ENCODE results near the gene RAB6B. TPM values are rescaled to one million over a fixed set of nuclear protein-coding genes. Genes with fewer than 3 reads are reported as not detected.

Gene RAB6B
- total and polyA plus RNA-seq, 2 experiments from 2014 or later = 1.2 to 3.9 TPM

DNA sequence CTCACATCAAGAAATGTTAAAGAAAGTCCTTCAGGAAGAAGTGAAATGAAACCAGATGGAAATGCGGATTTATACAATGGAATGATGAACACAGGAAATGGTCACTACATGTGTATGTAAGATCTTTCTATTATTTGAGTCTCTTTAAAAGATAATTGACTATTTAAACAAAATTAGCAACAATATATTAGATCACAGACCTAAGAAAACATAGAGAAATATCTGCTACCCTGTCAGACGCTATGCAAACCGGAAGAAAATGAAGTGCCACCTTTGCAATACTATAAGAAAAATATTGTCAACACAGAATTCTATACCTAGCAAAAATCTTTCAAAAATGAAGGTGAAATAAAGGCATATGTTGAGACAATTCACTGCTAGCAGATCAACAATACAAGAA is 17.2 kb downstream of the RAB6B start:
- Mint-ChIP-seq H3K27ac (no peak overlapping the region), H3K27me3 (ENCODE audit: insufficient read depth, low read depth, poor library complexity) (no peaks in the 10 kb centered on the region), H3K9me3 (peaks cover 2% of the 10 kb centered on the region; the same call in 1 of the 3 replicates), H3K36me3 (ENCODE audit: low read depth) (peaks cover 5% of the 10 kb centered on the region; the same call in 1 of the 3 replicates), H3K4me1 (0 out of 3 replicates have a peak, but pooled peaks cover under 1% of the 10 kb centered on the region), H3K4me3 (no peak overlapping the region)
- H3F3A ChIP-seq (replicated peaks; ENCODE audit: low read depth) = no peaks in the 10 kb centered on the region
- H3K4me3 ChIP-seq = no peak overlapping the region
- H3K36me3 ChIP-seq (ENCODE audit: insufficient read depth) = no peaks in the 10 kb centered on the region
- no peak overlapping the region for H3K27ac ChIP-seq (ENCODE audit: low read depth)
- ATAC-seq (no peak), DNase-seq (ENCODE audit: low spot score) (no peak)
- no peaks in the 10 kb centered on the region for H3K4me1 ChIP-seq (ENCODE audit: insufficient read depth)
- TF ChIP-seq JUNB (IDR thresholded peaks at IDR 0.05; ENCODE audit: unreplicated experiment) (no peak), ZNF331 (CRISPR knock-in tag; IDR thresholded peaks at IDR 0.05; ENCODE audit: low read depth) (no peak), CREB1 (CRISPR knock-in tag; IDR thresholded peaks at IDR 0.05; ENCODE audit: low read depth) (no peak), ZNF114 (CRISPR knock-in tag; IDR thresholded peaks at IDR 0.05) (no peak), EZH2 (IDR thresholded peaks at IDR 0.05; ENCODE audit: low read depth, unreplicated experiment) (no peak), POLR2AphosphoS5 (IDR thresholded peaks at IDR 0.05; ENCODE audit: low read depth) (no peak), NANOG (IDR thresholded peaks at IDR 0.05; ENCODE audit: borderline replicate concordance) (no peak), ZNF462 (CRISPR knock-in tag; IDR thresholded peaks at IDR 0.05) (no peak), EZH2phosphoT487 (IDR thresholded peaks at IDR 0.05; ENCODE audit: unreplicated experiment) (no peak), STAT1 (IDR thresholded peaks at IDR 0.05; ENCODE audit: unreplicated experiment) (no peak)
- TF ChIP-seq, protein P1, sequence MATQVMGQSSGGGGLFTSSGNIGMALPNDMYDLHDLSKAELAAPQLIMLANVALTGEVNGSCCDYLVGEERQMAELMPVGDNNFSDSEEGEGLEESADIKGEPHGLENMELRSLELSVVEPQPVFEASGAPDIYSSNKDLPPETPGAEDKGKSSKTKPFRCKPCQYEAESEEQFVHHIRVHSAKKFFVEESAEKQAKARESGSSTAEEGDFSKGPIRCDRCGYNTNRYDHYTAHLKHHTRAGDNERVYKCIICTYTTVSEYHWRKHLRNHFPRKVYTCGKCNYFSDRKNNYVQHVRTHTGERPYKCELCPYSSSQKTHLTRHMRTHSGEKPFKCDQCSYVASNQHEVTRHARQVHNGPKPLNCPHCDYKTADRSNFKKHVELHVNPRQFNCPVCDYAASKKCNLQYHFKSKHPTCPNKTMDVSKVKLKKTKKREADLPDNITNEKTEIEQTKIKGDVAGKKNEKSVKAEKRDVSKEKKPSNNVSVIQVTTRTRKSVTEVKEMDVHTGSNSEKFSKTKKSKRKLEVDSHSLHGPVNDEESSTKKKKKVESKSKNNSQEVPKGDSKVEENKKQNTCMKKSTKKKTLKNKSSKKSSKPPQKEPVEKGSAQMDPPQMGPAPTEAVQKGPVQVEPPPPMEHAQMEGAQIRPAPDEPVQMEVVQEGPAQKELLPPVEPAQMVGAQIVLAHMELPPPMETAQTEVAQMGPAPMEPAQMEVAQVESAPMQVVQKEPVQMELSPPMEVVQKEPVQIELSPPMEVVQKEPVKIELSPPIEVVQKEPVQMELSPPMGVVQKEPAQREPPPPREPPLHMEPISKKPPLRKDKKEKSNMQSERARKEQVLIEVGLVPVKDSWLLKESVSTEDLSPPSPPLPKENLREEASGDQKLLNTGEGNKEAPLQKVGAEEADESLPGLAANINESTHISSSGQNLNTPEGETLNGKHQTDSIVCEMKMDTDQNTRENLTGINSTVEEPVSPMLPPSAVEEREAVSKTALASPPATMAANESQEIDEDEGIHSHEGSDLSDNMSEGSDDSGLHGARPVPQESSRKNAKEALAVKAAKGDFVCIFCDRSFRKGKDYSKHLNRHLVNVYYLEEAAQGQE (IDR thresholded peaks at IDR 0.05; ENCODE audit: unreplicated experiment) = no peak
- TF ChIP-seq, protein P2, sequence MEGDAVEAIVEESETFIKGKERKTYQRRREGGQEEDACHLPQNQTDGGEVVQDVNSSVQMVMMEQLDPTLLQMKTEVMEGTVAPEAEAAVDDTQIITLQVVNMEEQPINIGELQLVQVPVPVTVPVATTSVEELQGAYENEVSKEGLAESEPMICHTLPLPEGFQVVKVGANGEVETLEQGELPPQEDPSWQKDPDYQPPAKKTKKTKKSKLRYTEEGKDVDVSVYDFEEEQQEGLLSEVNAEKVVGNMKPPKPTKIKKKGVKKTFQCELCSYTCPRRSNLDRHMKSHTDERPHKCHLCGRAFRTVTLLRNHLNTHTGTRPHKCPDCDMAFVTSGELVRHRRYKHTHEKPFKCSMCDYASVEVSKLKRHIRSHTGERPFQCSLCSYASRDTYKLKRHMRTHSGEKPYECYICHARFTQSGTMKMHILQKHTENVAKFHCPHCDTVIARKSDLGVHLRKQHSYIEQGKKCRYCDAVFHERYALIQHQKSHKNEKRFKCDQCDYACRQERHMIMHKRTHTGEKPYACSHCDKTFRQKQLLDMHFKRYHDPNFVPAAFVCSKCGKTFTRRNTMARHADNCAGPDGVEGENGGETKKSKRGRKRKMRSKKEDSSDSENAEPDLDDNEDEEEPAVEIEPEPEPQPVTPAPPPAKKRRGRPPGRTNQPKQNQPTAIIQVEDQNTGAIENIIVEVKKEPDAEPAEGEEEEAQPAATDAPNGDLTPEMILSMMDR (conservative IDR thresholded peaks at IDR 0.05; ENCODE audit: low read depth in 2 of 2) = no peak
- TF ChIP-seq, protein P3, sequence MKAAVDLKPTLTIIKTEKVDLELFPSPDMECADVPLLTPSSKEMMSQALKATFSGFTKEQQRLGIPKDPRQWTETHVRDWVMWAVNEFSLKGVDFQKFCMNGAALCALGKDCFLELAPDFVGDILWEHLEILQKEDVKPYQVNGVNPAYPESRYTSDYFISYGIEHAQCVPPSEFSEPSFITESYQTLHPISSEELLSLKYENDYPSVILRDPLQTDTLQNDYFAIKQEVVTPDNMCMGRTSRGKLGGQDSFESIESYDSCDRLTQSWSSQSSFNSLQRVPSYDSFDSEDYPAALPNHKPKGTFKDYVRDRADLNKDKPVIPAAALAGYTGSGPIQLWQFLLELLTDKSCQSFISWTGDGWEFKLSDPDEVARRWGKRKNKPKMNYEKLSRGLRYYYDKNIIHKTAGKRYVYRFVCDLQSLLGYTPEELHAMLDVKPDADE (IDR thresholded peaks at IDR 0.05) = no peak
- no peaks in the 10 kb centered on the region for H3K27me3 ChIP-seq (ENCODE audit: insufficient read depth)
- no peak overlapping the region for H3K4me2 ChIP-seq
- no peaks in the 10 kb centered on the region for H3K9me2 ChIP-seq (ENCODE audit: insufficient read depth)
- no peak overlapping the region for H2AFZ ChIP-seq
- no peaks in the 10 kb centered on the region for H4K20me1 ChIP-seq (replicated peaks; ENCODE audit: insufficient read depth)
- no peaks in the 10 kb centered on the region for H3K79me2 ChIP-seq (replicated peaks; ENCODE audit: insufficient read depth)
